OCI-LY3 (cell line): Measurements from ENCODE around the gene UCKL1.

Experiments
- H2AFZ ChIP-seq: fragments of 200-600, 300-600 bp; shearing (Covaris generic); 2 replicates; pipeline ENCODE4 v1.6.0; 2014; ENCODE audit warnings: antibody characterized with exemption, low read depth, low read length
- H3K27ac ChIP-seq: fragments of 200-600, 300-600 bp; sonication (generic); 2 replicates; pipeline ENCODE4 v1.5.1; 2014; ENCODE audit warnings: mild to moderate bottlenecking, low read length, moderate library complexity, mixed read lengths
- H3K27me3 ChIP-seq: fragments of 200-600, 300-600 bp; sonication (generic); 2 replicates; pipeline ENCODE4 v1.6.1; 2014; ENCODE audit warnings: low read depth, low read length, mixed read lengths
- H3K36me3 ChIP-seq: fragments of 200-600, 300-600 bp; sonication (generic); replicated peaks from 2 replicates; pipeline ENCODE3; 2014; ENCODE audit warnings: low read depth, low read length, mixed read lengths
- H3K4me1 ChIP-seq: fragments of 300-600, 200-600 bp; sonication (generic); 2 replicates; pipeline ENCODE4 v1.6.1; 2014; ENCODE audit warnings: low read length, mixed read lengths
- H3K4me2 ChIP-seq: fragments of 200-600, 300-600 bp; sonication (generic); 2 replicates; pipeline ENCODE4 v1.6.1; 2014; ENCODE audit warnings: low read length, mixed read lengths
- H3K4me3 ChIP-seq: fragments of 300-600, 200-600 bp; sonication (generic); 2 replicates; pipeline ENCODE4 v1.5.1; 2014; ENCODE audit warnings: antibody characterized with exemption, mild to moderate bottlenecking, low read length, moderate library complexity
- H3K79me2 ChIP-seq: fragments of 300-600, 200-600 bp; shearing (Covaris generic); 2 replicates; pipeline ENCODE4 v1.6.1; 2014; ENCODE audit warnings: mild to moderate bottlenecking, low read length, mixed read lengths
- H3K9ac ChIP-seq: fragments of 300-600, 200-600 bp; shearing (Covaris generic); 2 replicates; pipeline ENCODE4 v1.6.0; 2014; ENCODE audit warnings: mild to moderate bottlenecking, low read length, moderate library complexity
- H3K9me3 ChIP-seq: fragments of 200-600, 300-600 bp; shearing (Covaris generic); 2 replicates; pipeline ENCODE4 v1.6.1; 2014; ENCODE audit warnings: low read length, mixed read lengths; ENCODE audit not compliant: insufficient read depth
- H4K20me1 ChIP-seq: fragments of 200-600, 300-600 bp; sonication (generic); 2 replicates; pipeline ENCODE4 v1.6.1; 2016; ENCODE audit warnings: low read length, mixed read lengths; ENCODE audit not compliant: insufficient read depth
- EZH2phosphoT487 ChIP-seq: fragments of 200-600 bp; shearing (Covaris generic); IDR thresholded peaks from 2 replicates; pipeline ENCODE4 v1.6.1; 2018; ENCODE audit warnings: antibody characterized with exemption, mixed run types, low read depth
- TF ChIP-seq, protein P1 (sequence below): fragments of 200-600, 300-600 bp; sonication (generic); IDR thresholded peaks from 2 replicates; pipeline ENCODE4 v1.5.1; 2014; ENCODE audit warnings: antibody characterized with exemption, low read length, low read depth

UCKL1 gene

DNA sequence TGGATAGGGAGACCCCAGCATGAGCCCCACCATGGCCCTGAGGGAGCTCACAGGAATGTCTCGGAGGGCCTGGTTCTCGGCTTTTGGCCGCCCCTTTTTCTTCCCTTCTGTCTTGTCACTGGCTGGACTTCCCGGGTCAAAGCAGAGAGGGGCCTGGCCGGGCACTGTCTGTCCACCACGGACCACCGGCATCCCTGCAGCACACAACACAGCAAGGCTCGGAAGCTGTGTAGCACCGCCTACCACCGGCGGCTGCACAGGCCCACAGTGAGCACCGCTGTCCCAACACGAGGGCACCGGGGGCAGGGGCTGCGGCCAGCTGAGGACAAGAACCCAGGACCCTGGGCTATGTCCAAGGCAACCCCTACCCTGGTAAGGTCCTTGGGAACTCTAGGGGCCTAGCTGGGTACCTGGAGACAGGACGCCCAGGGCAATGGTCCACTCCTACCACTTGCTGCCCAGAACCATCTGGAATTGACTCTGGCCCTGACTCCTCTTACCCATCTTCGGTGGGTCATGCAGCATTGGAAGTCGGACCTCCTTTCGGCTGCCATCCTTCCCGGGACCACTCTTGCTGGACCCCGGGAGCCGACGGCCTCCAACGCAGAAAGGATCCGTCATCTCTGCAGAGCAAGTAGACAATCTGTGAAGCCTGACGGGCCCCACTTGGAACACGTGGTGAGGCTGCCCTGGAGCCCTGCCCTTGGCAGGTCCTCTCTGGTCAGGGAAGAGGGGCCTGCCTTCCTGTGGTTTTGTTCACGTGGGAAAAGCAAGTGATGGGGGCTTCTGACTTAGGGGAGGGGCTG is 11.3 kb upstream of the UCKL1 start:
- no peak overlapping the region for H3K4me3 ChIP-seq

GRCh38 chr20:63966944-63967322 is 10.7 kb upstream of the UCKL1 start:
- Histone ChIP-seq H3K27ac (no peak overlapping the region), H3K9me3 (no peaks in the 10 kb centered on the region), H3K79me2 (peaks cover 16% of the 10 kb centered on the region), H3K4me2 (no peak overlapping the region), H3K4me3 (no peak overlapping the region), H2AFZ (no peak overlapping the region), H3K27me3 (0 out of 2 replicates have a peak, but pooled peaks cover 4% of the 10 kb centered on the region), H3K9ac (no peak overlapping the region), H4K20me1 (no peaks in the 10 kb centered on the region), H3K4me1 (peaks cover 12% of the 10 kb centered on the region), H3K36me3 (peaks cover 8% of the 10 kb centered on the region)
- no peak for TF ChIP-seq EZH2phosphoT487
- TF ChIP-seq, protein P1, sequence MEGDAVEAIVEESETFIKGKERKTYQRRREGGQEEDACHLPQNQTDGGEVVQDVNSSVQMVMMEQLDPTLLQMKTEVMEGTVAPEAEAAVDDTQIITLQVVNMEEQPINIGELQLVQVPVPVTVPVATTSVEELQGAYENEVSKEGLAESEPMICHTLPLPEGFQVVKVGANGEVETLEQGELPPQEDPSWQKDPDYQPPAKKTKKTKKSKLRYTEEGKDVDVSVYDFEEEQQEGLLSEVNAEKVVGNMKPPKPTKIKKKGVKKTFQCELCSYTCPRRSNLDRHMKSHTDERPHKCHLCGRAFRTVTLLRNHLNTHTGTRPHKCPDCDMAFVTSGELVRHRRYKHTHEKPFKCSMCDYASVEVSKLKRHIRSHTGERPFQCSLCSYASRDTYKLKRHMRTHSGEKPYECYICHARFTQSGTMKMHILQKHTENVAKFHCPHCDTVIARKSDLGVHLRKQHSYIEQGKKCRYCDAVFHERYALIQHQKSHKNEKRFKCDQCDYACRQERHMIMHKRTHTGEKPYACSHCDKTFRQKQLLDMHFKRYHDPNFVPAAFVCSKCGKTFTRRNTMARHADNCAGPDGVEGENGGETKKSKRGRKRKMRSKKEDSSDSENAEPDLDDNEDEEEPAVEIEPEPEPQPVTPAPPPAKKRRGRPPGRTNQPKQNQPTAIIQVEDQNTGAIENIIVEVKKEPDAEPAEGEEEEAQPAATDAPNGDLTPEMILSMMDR: no peak

More for the DNA sequence above, 11.3 kb upstream of the UCKL1 start:
- H4K20me1 ChIP-seq: no peaks in the 10 kb centered on the region
- H3K79me2 ChIP-seq: peaks cover 16% of the 10 kb centered on the region
- H3K27ac ChIP-seq: no peak overlapping the region
- peaks cover 12% of the 10 kb centered on the region for H3K4me1 ChIP-seq
- TF ChIP-seq EZH2phosphoT487: no peak
- TF ChIP-seq, protein P1: no peak
- H3K36me3 ChIP-seq: peaks cover 9% of the 10 kb centered on the region
- H2AFZ ChIP-seq: no peak overlapping the region
- no peak overlapping the region for H3K4me2 ChIP-seq
- 0 out of 2 replicates have a peak, but pooled peaks cover 4% of the 10 kb centered on the region for H3K27me3 ChIP-seq
- H3K9me3 ChIP-seq: no peaks in the 10 kb centered on the region
- H3K9ac ChIP-seq: no peak overlapping the region

- Histone ChIP-seq H3K9me3 (no peaks in the 10 kb centered on the region), H3K27me3 (0 out of 2 replicates have a peak, but pooled peaks cover 4% of the 10 kb centered on the region), H3K4me3 (no peak overlapping the region), H3K36me3 (peaks cover 14% of the 10 kb centered on the region), H3K27ac (no peak overlapping the region), H3K4me2 (no peak overlapping the region), H2AFZ (no peak overlapping the region), H3K9ac (no peak overlapping the region), H4K20me1 (no peaks in the 10 kb centered on the region), H3K4me1 (peaks cover 12% of the 10 kb centered on the region), H3K79me2 (peaks cover 16% of the 10 kb centered on the region)
- TF ChIP-seq, protein P1: no peak
- no peak for TF ChIP-seq EZH2phosphoT487
Observed at GRCh38 chr20:63966172-63966943, 10.1 kb upstream of the UCKL1 start.

GRCh38 chr20:63964412-63964811 is 8.2 kb upstream of the UCKL1 start:
- TF ChIP-seq, protein P1: no peak
- no peak for TF ChIP-seq EZH2phosphoT487
- H3K27ac ChIP-seq: no peak overlapping the region
- H3K79me2 ChIP-seq: peaks cover 16% of the 10 kb centered on the region
- H3K9me3 ChIP-seq: no peaks in the 10 kb centered on the region
- no peaks in the 10 kb centered on the region for H4K20me1 ChIP-seq
- no peaks in the 10 kb centered on the region for H3K27me3 ChIP-seq
- H3K4me3 ChIP-seq: no peak overlapping the region
- H3K4me1 ChIP-seq: peaks cover 7% of the 10 kb centered on the region
- no peak overlapping the region for H3K4me2 ChIP-seq
- no peak overlapping the region for H3K9ac ChIP-seq
- H2AFZ ChIP-seq: no peak overlapping the region
- peaks cover 17% of the 10 kb centered on the region for H3K36me3 ChIP-seq
